AG04450 (cell line): ENCODE measurements around the gene COL4A4. TPM values are rescaled to one million over a fixed set of nuclear protein-coding genes. Genes with fewer than 3 reads are reported as not detected.

ENCODE experiments used
- CTCF ChIA-PET: fragments of 300-600, 350-600 bp; formaldehyde crosslinking; extraction: SDS; loops from one replicate; lab custom pipeline; 2022; ENCODE audit warnings: antibody characterized with exemption, inconsistent platforms; lab: Charles Lee
- POLR2A ChIA-PET: fragments of 350-600 bp; formaldehyde crosslinking; extraction: SDS; loops from one replicate; lab custom pipeline; 2021; ENCODE audit warnings: antibody characterized with exemption, inconsistent platforms; lab: Yijun Ruan, JAX
- DNase-seq: peaks from one replicate; pipeline ENCODE4 v3.0.0-alpha.2; 2011; ENCODE audit warnings: low read depth, low spot score
- H3K27ac ChIP-seq: one replicate; pipeline ENCODE4 v1.5.1; 2012; ENCODE audit warnings: low read depth, low read length, control low read depth
- H3K27me3 ChIP-seq: one replicate; pipeline ENCODE4 v1.6.0; 2012; ENCODE audit warnings: low read length; ENCODE audit not compliant: control insufficient read depth, insufficient read depth
- H3K4me3 ChIP-seq: 2 replicates; pipeline ENCODE4 v1.5.1; 2011; ENCODE audit warnings: mild to moderate bottlenecking, low read depth, low read length, control low read depth
- H3K9me3 ChIP-seq: 2 replicates; pipeline ENCODE4 v1.5.1; 2012; ENCODE audit warnings: low read length; ENCODE audit not compliant: control insufficient read depth, insufficient read depth
- CTCF ChIP-seq: IDR thresholded peaks from 2 replicates; pipeline ENCODE4 v1.5.1; 2011; ENCODE audit warnings: low read depth, low read length, control low read depth, inconsistent platforms
- polyA plus RNA-seq: library from polyadenylated mRNA; depleted of rRNA; stranded (reverse); fragments of >200 nt; gene quantifications from 2 replicates; pipeline ENCODE4 v1.2.3, GENCODE V29; 2011

The COL4A4 gene
- polyA plus RNA-seq, 1 experiment = 0.06 TPM

DNA sequence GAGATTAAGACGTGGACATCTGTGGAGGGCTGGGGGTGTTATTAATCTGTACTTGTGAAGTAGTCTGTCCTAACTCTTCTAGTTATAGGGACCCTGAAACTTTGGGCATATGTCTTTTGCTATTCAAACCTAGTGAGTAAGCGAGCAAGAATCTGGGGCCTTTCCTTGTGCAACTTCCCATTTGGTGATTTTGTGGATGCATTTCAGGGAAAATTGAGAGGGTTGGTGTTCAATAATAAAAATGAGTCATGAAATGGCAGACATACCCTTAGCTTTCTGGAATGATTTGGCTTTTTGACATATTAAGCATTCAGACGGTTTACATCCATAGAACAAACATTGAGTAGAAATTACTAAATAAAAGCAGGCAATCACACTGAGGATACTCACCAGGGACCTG, 17.0 kb downstream of the COL4A4 start:
- Histone ChIP-seq H3K27ac (no peak overlapping the region), H3K9me3 (no peaks in the 10 kb centered on the region), H3K27me3 (peaks cover 2% of the 10 kb centered on the region), H3K4me3 (no peak overlapping the region)
- POLR2A ChIA-PET = no interaction called here
- CTCF ChIA-PET = no interaction called here
- DNase-seq = no peak
- no peak for TF ChIP-seq CTCF

- no peak for TF ChIP-seq CTCF
- Histone ChIP-seq H3K27ac (no peak overlapping the region), H3K4me3 (no peak overlapping the region), H3K27me3 (peaks cover 2% of the 10 kb centered on the region), H3K9me3 (no peaks in the 10 kb centered on the region)
- POLR2A ChIA-PET = no interaction called here
- CTCF ChIA-PET = no interaction called here
- DNase-seq = no peak
These were observed 17.5 kb downstream of the COL4A4 start for GRCh38 chr2:227146456-227146855.

GRCh38 chr2:227143895-227144294, 20.1 kb downstream of the COL4A4 start:
- TF ChIP-seq CTCF = no peak
- Histone ChIP-seq H3K4me3 (no peak overlapping the region), H3K27me3 (peaks cover 2% of the 10 kb centered on the region), H3K9me3 (no peaks in the 10 kb centered on the region), H3K27ac (no peak overlapping the region)
- POLR2A ChIA-PET = no interaction called here
- DNase-seq = no peak
- CTCF ChIA-PET = interaction anchor here (2.3 kb wide), 1 partner anchor 94 kb away, joined by 10 read pairs; no protein-coding TSS in a partner anchor

- no peaks in the 10 kb centered on the region for H3K9me3 ChIP-seq
- CTCF ChIA-PET = interaction anchor here (1.0 kb wide), 1 partner anchor 8 kb away, joined by 3 read pairs; no protein-coding TSS in a partner anchor
- no peak for TF ChIP-seq CTCF
- peaks cover 2% of the 10 kb centered on the region for H3K27me3 ChIP-seq
- H3K27ac ChIP-seq = no peak overlapping the region
- POLR2A ChIA-PET = no interaction called here
- no peak for DNase-seq
- H3K4me3 ChIP-seq = no peak overlapping the region
These were observed 22.7 kb downstream of the COL4A4 start for GRCh38 chr2:227141301-227141700.

- DNase-seq = no peak
- ChIA-PET POLR2A (no interaction called here), CTCF (interaction anchor here (1.7 to 10.3 kb wide), 2 partner anchors 105 to 632 kb away, joined by 9 to 154 read pairs; no protein-coding TSS in a partner anchor)
- Histone ChIP-seq H3K27ac (no peak overlapping the region), H3K27me3 (peaks cover 2% of the 10 kb centered on the region), H3K4me3 (no peak overlapping the region), H3K9me3 (no peaks in the 10 kb centered on the region)
- TF ChIP-seq CTCF = no peak
These were observed 29.4 kb downstream of the COL4A4 start for GRCh38 chr2:227134591-227134990.
